ENCODE data around the gene DDN.
A peak's percentile ranks its signal among the peaks of the same experiment; 100 is the strongest.

DDN gene

DNA sequence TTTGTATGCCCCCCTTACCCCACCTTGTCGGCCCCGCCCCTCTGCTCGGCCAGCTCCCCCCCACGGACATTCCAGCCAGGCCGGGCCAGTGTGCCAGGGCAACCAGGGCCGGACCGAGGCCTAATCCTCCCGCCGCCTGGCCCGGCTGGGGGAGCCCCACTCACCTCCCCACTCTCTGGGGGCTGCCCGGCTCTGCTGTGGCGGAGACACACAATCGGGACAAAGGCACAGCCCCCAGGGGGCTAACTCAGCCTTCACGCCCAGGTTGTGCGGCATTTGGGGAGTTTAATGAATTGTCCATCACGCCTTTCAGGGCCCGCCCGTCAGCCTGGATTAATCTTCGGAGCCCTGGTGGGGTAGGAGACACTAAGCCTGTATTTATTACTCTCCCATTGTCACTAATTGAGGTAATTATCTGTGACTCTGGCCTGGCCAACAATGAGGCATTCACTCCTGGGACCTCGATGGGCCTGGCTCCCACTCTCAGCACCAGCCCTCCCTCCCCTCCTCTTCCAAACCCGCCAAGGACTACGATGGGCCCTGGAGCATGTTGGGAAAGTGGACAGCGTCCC is 12.4 kb downstream of the DDN start:
- H3K4me3 ChIP-seq (ENCODE audit: low read depth, low read length): no peak overlapping the region
- no peak overlapping the region for H3K9ac ChIP-seq (ENCODE audit: low read depth, low read length)
- H3K36me3 ChIP-seq (ENCODE audit: control insufficient read depth, insufficient read depth, low read length): no peaks in the 10 kb centered on the region
- H3K4me1 ChIP-seq (ENCODE audit: control insufficient read depth, insufficient read depth, low read length): peaks cover 5% of the 10 kb centered on the region
- peaks cover 80% of the 10 kb centered on the region for H3K27me3 ChIP-seq (ENCODE audit: control insufficient read depth, insufficient read depth, low read length)
- no peaks in the 10 kb centered on the region for H3K9me3 ChIP-seq (ENCODE audit: control insufficient read depth, insufficient read depth, low read length)

DNA sequence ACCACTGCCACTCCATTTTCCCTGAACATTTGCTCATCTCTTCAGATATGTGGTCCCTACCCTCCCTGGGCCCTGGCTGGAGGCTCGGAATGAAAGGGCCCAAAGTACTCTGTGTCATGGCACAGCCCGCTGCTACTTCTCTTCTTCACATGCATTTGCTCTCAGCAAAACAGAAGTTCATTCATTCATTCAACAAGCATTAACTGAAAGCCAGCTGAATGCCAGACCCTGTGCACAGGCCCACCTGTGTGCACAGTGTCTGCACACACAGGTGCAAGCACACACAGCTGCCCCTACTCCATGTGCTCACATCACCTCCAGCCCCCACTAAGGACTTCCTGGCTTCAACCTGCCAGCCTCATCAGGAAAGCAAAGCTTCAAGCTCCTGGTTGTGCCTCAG is 13.3 kb downstream of the DDN start:
- H3K27me3 ChIP-seq (ENCODE audit: control insufficient read depth, insufficient read depth, low read length): peaks cover 85% of the 10 kb centered on the region
- H3K9me3 ChIP-seq (ENCODE audit: control insufficient read depth, insufficient read depth, low read length): no peaks in the 10 kb centered on the region
- H3K4me1 ChIP-seq (ENCODE audit: control insufficient read depth, insufficient read depth, low read length): peaks cover 5% of the 10 kb centered on the region
- H3K4me3 ChIP-seq (ENCODE audit: low read depth, low read length): no peak overlapping the region
- H3K36me3 ChIP-seq (ENCODE audit: control insufficient read depth, insufficient read depth, low read length): no peaks in the 10 kb centered on the region
- no peak overlapping the region for H3K9ac ChIP-seq (ENCODE audit: low read depth, low read length)

GRCh38 chr12:48985475-48985897 is 13.7 kb downstream of the DDN start:
- Histone ChIP-seq H3K27me3 (ENCODE audit: control insufficient read depth, insufficient read depth, low read length) (peaks cover 85% of the 10 kb centered on the region), H3K4me3 (ENCODE audit: low read depth, low read length) (no peak overlapping the region), H3K9me3 (ENCODE audit: control insufficient read depth, insufficient read depth, low read length) (no peaks in the 10 kb centered on the region), H3K36me3 (ENCODE audit: control insufficient read depth, insufficient read depth, low read length) (no peaks in the 10 kb centered on the region), H3K4me1 (ENCODE audit: control insufficient read depth, insufficient read depth, low read length) (peaks cover 2% of the 10 kb centered on the region), H3K9ac (ENCODE audit: low read depth, low read length) (no peak overlapping the region)

DNA sequence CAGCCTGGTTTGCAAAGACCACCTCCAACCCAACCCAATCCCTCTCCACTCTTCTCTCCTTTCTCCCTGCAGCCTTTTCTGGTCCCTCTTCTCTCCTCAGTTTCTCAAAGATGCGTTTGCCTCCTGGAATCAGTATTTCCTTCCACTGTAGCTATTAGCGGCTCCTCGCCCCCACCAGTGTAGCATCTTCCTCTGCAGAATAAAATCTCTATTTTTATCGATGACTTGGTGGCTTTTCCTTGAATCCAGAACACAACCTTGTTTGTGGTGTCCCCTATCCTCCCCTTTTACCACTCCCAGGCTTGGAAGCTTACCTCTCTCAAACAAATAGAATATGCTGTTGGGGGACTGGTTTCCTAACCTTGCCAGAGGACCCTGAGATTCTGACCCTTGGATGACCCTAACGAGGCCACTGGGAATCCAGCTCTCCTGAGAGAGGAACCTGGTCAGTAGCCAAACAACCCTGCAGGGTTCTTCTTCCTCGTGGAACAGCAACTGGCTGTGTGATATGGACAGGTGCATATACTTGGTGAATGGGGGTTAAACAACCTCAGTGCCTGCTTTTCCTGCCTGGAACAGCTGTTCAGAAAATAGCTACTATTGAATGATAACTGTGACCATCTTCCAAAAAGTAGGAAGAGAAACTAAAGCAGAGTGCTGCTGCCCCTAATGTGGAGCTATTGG is 16.6 kb downstream of the DDN start:
- H3K9me3 ChIP-seq (ENCODE audit: control insufficient read depth, insufficient read depth, low read length): no peaks in the 10 kb centered on the region
- no peak overlapping the region for H3K9ac ChIP-seq (ENCODE audit: low read depth, low read length)
- peak overlapping the region; percentile 56 for H3K4me3 ChIP-seq (ENCODE audit: low read depth, low read length)
- H3K36me3 ChIP-seq (ENCODE audit: control insufficient read depth, insufficient read depth, low read length): no peaks in the 10 kb centered on the region
- peaks cover 94% of the 10 kb centered on the region for H3K27me3 ChIP-seq (ENCODE audit: control insufficient read depth, insufficient read depth, low read length)
- H3K4me1 ChIP-seq (ENCODE audit: control insufficient read depth, insufficient read depth, low read length): peaks cover 2% of the 10 kb centered on the region

DNA sequence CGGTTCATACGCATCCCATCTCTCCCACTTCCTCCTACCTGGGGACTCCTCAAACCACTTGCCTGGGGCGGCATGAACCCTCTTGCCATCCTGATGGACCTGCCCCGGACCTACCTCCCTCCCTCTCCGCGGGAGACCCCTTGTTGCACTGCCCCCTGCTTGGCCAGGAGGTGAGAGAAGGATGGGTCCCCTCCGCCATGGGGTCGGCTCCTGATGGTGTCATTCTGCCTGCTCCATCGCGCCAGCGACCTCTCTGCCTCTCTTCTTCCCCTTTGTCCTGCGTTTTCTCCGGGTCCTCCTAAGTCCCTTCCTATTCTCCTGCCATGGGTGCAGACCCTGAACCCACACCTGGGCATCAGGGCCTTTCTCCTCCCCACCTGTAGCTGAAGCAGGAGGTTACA is 17.4 kb downstream of the DDN start:
- H3K36me3 ChIP-seq (ENCODE audit: control insufficient read depth, insufficient read depth, low read length): no peaks in the 10 kb centered on the region
- no peak overlapping the region for H3K9ac ChIP-seq (ENCODE audit: low read depth, low read length)
- H3K4me3 ChIP-seq (ENCODE audit: low read depth, low read length): peak overlapping the region; percentile 56
- peaks cover 94% of the 10 kb centered on the region for H3K27me3 ChIP-seq (ENCODE audit: control insufficient read depth, insufficient read depth, low read length)
- H3K9me3 ChIP-seq (ENCODE audit: control insufficient read depth, insufficient read depth, low read length): no peaks in the 10 kb centered on the region
- H3K4me1 ChIP-seq (ENCODE audit: control insufficient read depth, insufficient read depth, low read length): peaks cover 2% of the 10 kb centered on the region

- peaks cover 2% of the 10 kb centered on the region for H3K4me1 ChIP-seq (ENCODE audit: control insufficient read depth, insufficient read depth, low read length)
- no peaks in the 10 kb centered on the region for H3K36me3 ChIP-seq (ENCODE audit: control insufficient read depth, insufficient read depth, low read length)
- H3K9ac ChIP-seq (ENCODE audit: low read depth, low read length): no peak overlapping the region
- H3K27me3 ChIP-seq (ENCODE audit: control insufficient read depth, insufficient read depth, low read length): peaks cover 98% of the 10 kb centered on the region
- H3K4me3 ChIP-seq (ENCODE audit: low read depth, low read length): peak overlapping the region; percentile 56
- no peaks in the 10 kb centered on the region for H3K9me3 ChIP-seq (ENCODE audit: control insufficient read depth, insufficient read depth, low read length)
Observed at GRCh38 chr12:48980953-48981756, 18.0 kb downstream of the DDN start.

- no peaks in the 10 kb centered on the region for H3K9me3 ChIP-seq (ENCODE audit: control insufficient read depth, insufficient read depth, low read length)
- no peak overlapping the region for H3K9ac ChIP-seq (ENCODE audit: low read depth, low read length)
- H3K4me1 ChIP-seq (ENCODE audit: control insufficient read depth, insufficient read depth, low read length): no peaks in the 10 kb centered on the region
- H3K27me3 ChIP-seq (ENCODE audit: control insufficient read depth, insufficient read depth, low read length): peaks cover 98% of the 10 kb centered on the region
- H3K4me3 ChIP-seq (ENCODE audit: low read depth, low read length): peak overlapping the region; percentile 56
- no peaks in the 10 kb centered on the region for H3K36me3 ChIP-seq (ENCODE audit: control insufficient read depth, insufficient read depth, low read length)
Observed at GRCh38 chr12:48980389-48980952, 18.7 kb downstream of the DDN start.

- no peaks in the 10 kb centered on the region for H3K36me3 ChIP-seq (ENCODE audit: control insufficient read depth, insufficient read depth, low read length)
- H3K9ac ChIP-seq (ENCODE audit: low read depth, low read length): no peak overlapping the region
- no peaks in the 10 kb centered on the region for H3K4me1 ChIP-seq (ENCODE audit: control insufficient read depth, insufficient read depth, low read length)
- H3K9me3 ChIP-seq (ENCODE audit: control insufficient read depth, insufficient read depth, low read length): no peaks in the 10 kb centered on the region
- peak overlapping the region; percentile 56 for H3K4me3 ChIP-seq (ENCODE audit: low read depth, low read length)
- H3K27me3 ChIP-seq (ENCODE audit: control insufficient read depth, insufficient read depth, low read length): peaks cover 98% of the 10 kb centered on the region
Observed at GRCh38 chr12:48979602-48980388, 19.4 kb downstream of the DDN start.

- H3K9me3 ChIP-seq (ENCODE audit: control insufficient read depth, insufficient read depth, low read length): no peaks in the 10 kb centered on the region
- H3K9ac ChIP-seq (ENCODE audit: low read depth, low read length): no peak overlapping the region
- H3K36me3 ChIP-seq (ENCODE audit: control insufficient read depth, insufficient read depth, low read length): no peaks in the 10 kb centered on the region
- peak overlapping the region; percentile 56 for H3K4me3 ChIP-seq (ENCODE audit: low read depth, low read length)
- no peaks in the 10 kb centered on the region for H3K4me1 ChIP-seq (ENCODE audit: control insufficient read depth, insufficient read depth, low read length)
- peaks cover 98% of the 10 kb centered on the region for H3K27me3 ChIP-seq (ENCODE audit: control insufficient read depth, insufficient read depth, low read length)
Observed at GRCh38 chr12:48978741-48979601, 20.2 kb downstream of the DDN start.

DNA sequence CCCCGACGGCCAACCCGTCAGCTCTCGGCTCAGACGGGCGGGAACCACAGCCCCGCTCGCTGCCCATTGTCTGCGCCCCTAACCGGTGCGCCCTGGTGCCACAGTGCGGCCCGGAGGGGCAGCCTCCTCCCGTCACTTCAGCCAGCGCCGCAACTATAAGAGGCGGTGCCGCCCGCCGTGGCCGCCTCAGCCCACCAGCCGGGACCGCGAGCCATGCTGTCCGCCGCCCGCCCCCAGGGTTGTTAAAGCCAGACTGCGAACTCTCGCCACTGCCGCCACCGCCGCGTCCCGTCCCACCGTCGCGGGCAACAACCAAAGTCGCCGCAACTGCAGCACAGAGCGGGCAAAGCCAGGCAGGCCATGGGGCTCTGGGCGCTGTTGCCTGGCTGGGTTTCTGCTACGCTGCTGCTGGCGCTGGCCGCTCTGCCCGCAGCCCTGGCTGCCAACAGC is 20.9 kb downstream of the DDN start, which contains the start of gene WNT1:
Gene WNT1, plus strand, starts transcription at position 32 of the 450 bp plus-strand sequence. Its CDS starts 329 bp downstream, at position 361.
- Histone ChIP-seq H3K9ac (ENCODE audit: low read depth, low read length) (no peak within 1 kb of the TSS), H3K36me3 (ENCODE audit: control insufficient read depth, insufficient read depth, low read length) (no peaks in the 10 kb centered on the region), H3K9me3 (ENCODE audit: control insufficient read depth, insufficient read depth, low read length) (no peaks in the 10 kb centered on the region), H3K4me3 (ENCODE audit: low read depth, low read length) (peak within 1 kb of the TSS; percentile 56), H3K27me3 (ENCODE audit: control insufficient read depth, insufficient read depth, low read length) (peaks cover 98% of the 10 kb centered on the region), H3K4me1 (ENCODE audit: control insufficient read depth, insufficient read depth, low read length) (no peaks in the 10 kb centered on the region)
